Measurements from ENCODE around the gene KCND2. TPM values are rescaled to one million over a fixed set of nuclear protein-coding genes. Genes with fewer than 3 reads are reported as not detected.

Gene KCND2
- total and polyA plus RNA-seq, 2 donors from 2014 or later = 0.19 TPM; not detected in 1

DNA sequence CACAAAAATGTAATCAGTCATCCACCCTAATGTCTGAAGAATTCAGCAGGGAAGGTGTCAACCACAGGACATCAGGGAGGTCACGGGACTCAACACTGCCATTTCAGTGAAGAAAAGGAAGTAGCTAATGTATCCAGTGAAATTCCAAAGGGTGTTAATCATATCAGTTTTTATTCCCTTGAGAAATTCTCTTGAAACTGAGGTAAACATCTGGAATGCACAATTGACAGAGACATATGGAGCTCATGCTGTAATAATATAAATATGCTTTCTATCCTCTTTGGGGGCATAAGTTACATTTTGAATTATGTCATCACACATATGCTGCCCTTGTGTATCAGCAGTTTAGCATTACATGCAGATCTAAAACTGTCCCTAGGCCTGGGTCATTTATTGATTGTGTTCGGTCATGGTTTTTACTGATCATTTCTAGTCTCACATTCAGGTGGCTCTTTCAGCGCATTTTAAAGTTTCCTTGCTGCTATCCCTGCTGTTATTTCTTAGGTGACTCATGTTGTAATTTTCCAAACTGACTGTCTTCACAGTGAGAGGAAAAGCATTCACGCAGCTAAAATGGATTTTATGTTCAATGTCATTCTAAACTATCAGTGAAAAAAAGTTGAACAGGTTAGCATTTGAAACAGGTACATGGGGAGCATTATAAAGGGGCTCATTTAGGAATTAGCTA lies 311.1 kb downstream of the KCND2 start:
- H3K27me3 ChIP-seq (ENCODE audit: control insufficient read depth, insufficient read depth, low read length) = no peaks in the 10 kb centered on the region
- intact Hi-C loops (cut with DNase I) = no loop called here
- DNase-seq = peak in 1 of 5 donors; percentile 17
- H3K9ac ChIP-seq (ENCODE audit: low read length in 3 of 3) = no peak overlapping the region
- H3K9me3 ChIP-seq (ENCODE audit: control insufficient read depth in 2 of 3, insufficient read depth in 1 of 3, low read length in 3 of 3) = no peaks in the 10 kb centered on the region
- H3K4me1 ChIP-seq (ENCODE audit: control insufficient read depth in 2 of 3, insufficient read depth in 2 of 3, low read depth in 1 of 3, low read length in 3 of 3) = peaks cover 0 to 3% (median 0%) of the 10 kb centered on the region in 3 donors
- FAIRE-seq = no peak
- no peaks in the 10 kb centered on the region for H3K36me3 ChIP-seq (ENCODE audit: control insufficient read depth in 2 of 3, insufficient read depth in 3 of 3, low read length in 3 of 3)
- TF ChIP-seq, protein P1, sequence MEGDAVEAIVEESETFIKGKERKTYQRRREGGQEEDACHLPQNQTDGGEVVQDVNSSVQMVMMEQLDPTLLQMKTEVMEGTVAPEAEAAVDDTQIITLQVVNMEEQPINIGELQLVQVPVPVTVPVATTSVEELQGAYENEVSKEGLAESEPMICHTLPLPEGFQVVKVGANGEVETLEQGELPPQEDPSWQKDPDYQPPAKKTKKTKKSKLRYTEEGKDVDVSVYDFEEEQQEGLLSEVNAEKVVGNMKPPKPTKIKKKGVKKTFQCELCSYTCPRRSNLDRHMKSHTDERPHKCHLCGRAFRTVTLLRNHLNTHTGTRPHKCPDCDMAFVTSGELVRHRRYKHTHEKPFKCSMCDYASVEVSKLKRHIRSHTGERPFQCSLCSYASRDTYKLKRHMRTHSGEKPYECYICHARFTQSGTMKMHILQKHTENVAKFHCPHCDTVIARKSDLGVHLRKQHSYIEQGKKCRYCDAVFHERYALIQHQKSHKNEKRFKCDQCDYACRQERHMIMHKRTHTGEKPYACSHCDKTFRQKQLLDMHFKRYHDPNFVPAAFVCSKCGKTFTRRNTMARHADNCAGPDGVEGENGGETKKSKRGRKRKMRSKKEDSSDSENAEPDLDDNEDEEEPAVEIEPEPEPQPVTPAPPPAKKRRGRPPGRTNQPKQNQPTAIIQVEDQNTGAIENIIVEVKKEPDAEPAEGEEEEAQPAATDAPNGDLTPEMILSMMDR (IDR thresholded peaks at IDR 0.05; ENCODE audit: borderline replicate concordance, extremely low read depth, insufficient read depth) = no peak
- no peak overlapping the region for H3K27ac ChIP-seq (ENCODE audit: low read depth in 2 of 2, low read length in 2 of 2)
- no peak overlapping the region for H3K4me3 ChIP-seq (ENCODE audit: low read length in 3 of 3)

DNA sequence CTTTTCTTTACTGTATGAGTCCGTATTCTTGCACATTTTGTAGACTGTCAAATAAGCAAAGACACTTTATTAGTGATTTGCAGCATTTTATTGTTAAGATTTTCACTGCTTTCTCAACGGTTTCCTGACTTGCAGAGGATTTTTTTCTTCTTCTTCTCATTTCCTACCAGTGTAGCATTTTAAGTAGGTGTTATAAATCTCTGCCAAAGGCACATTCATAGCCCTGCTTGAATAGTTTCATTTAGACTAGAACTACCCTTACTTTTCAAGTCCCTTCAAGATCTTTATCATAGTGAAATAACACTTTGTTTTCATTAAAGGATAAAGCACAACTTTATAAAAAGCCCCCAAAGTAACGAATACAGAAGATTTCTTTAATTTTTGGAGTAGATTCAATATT lies 313.6 kb downstream of the KCND2 start:
- Histone ChIP-seq H3K27me3 (ENCODE audit: control insufficient read depth, insufficient read depth, low read length) (no peaks in the 10 kb centered on the region), H3K27ac (ENCODE audit: low read depth in 2 of 2, low read length in 2 of 2) (no peak overlapping the region), H3K4me1 (ENCODE audit: control insufficient read depth in 2 of 3, insufficient read depth in 2 of 3, low read depth in 1 of 3, low read length in 3 of 3) (peaks cover 0 to 3% (median 0%) of the 10 kb centered on the region in 3 donors), H3K4me3 (ENCODE audit: low read length in 3 of 3) (no peak overlapping the region), H3K9ac (ENCODE audit: low read length in 3 of 3) (no peak overlapping the region), H3K9me3 (ENCODE audit: control insufficient read depth in 2 of 3, insufficient read depth in 1 of 3, low read length in 3 of 3) (no peaks in the 10 kb centered on the region), H3K36me3 (ENCODE audit: control insufficient read depth in 2 of 3, insufficient read depth in 3 of 3, low read length in 3 of 3) (no peaks in the 10 kb centered on the region)
- intact Hi-C loops (cut with DNase I) = no loop called here
- DNase-seq (peak in 2 of 5 donors; percentile 84 to 85), FAIRE-seq (no peak)
- TF ChIP-seq, protein P1 (IDR thresholded peaks at IDR 0.05; ENCODE audit: borderline replicate concordance, extremely low read depth, insufficient read depth) = no peak

DNA sequence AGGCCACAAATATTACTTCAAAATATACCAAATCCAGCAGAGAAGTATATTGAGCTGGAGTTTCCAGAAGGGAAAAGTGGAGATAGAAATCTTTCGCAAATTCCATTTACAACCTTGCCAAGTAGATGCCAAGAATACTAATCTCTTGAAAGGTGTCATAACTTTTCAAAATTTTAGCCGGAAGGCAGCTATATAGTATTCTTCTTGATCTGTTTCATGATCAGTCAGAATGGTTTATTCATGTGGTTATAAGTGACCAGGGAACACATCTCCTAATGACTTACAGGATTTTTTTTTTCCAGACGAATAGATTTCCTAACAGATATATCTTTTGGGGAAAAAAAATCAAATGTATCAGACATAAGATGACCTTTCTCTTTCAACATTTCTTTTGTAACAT lies 314.3 kb downstream of the KCND2 start:
- Histone ChIP-seq H3K4me3 (ENCODE audit: low read length in 3 of 3) (no peak overlapping the region), H3K4me1 (ENCODE audit: control insufficient read depth in 2 of 3, insufficient read depth in 2 of 3, low read depth in 1 of 3, low read length in 3 of 3) (peaks cover 0 to 3% (median 0%) of the 10 kb centered on the region in 3 donors), H3K9me3 (ENCODE audit: control insufficient read depth in 2 of 3, insufficient read depth in 1 of 3, low read length in 3 of 3) (no peaks in the 10 kb centered on the region), H3K27me3 (ENCODE audit: control insufficient read depth, insufficient read depth, low read length) (no peaks in the 10 kb centered on the region), H3K27ac (ENCODE audit: low read depth in 2 of 2, low read length in 2 of 2) (no peak overlapping the region), H3K9ac (ENCODE audit: low read length in 3 of 3) (no peak overlapping the region), H3K36me3 (ENCODE audit: control insufficient read depth in 2 of 3, insufficient read depth in 3 of 3, low read length in 3 of 3) (no peaks in the 10 kb centered on the region)
- TF ChIP-seq, protein P1 (IDR thresholded peaks at IDR 0.05; ENCODE audit: borderline replicate concordance, extremely low read depth, insufficient read depth) = no peak
- intact Hi-C loops (cut with DNase I) = no loop called here
- no peak for FAIRE-seq
- DNase-seq = no peak
